GM19239 (cell line): ENCODE measurements around the gene C5orf34.
"Not testable (repeated sequence)": the region's sequence is repeated elsewhere in the genome, so short reads cannot be mapped to it uniquely, and the experiment has no call there.

Experiments used
- DNase-seq: peaks from one replicate; pipeline ENCODE4 v3.0.0; 2011; ENCODE audit warnings: low spot score; ENCODE audit not compliant: insufficient read length
- FAIRE-seq: peaks from 2 replicates; lab custom pipeline; 2011; peaks lifted over from hg19 to GRCh38; lab: Jason Lieb, UNC

The C5orf34 gene

DNA sequence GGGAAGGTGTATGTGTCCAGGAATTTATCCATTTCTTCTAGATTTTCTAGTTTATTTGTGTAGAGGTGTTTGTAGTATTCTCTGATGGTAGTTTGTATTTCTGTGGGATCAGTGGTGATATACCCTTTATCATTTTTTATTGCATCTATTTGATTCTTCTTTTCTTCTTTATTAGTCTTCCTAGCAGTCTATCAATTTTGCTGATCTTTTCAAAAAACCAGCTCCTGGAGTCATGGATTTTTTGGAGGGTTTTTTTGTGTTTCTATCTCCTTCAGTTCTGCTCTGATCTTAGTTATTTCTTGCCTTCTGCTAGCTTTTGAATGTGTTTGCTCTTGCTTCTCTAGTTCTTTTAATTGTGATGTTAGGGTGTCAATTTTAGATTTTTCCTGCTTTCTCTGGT, 73.4 kb downstream of the C5orf34 start:
- not testable (repeated sequence) for DNase-seq, FAIRE-seq

DNA sequence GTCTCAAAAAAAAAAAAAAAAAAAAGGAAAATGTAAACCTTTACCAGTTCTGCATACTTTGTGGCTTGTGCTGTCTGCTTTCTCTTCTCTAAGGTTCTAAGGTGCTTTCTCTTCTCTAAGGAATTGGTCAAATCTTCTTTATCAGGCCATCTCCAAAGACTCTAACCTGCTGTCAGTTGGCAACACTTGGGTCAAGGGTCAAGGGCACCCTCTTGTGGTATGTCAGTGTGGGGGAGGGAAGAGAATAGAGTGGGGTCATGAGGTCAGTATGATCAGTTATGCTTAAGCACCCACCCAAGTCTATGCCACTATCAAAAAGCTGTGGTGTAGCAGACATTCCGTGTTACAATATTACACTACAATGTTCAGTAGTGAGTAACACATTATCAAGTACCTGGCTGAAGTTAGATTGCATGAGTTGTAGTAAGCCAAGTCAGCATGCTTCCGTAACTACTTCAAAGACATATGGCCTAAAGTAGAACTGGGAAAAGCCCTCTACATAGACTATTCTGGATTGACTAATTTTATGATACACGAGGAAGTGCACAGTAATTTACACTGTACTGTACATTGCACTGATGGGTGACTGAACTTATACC, 77.8 kb downstream of the C5orf34 start:
- no peak for DNase-seq
- no peak for FAIRE-seq
